Fibroblast of pulmonary artery (primary cell): Measurements from ENCODE around the gene SULF2.

Experiments
- DNase-seq: peaks from one replicate; pipeline ENCODE4 v3.0.0-alpha.2; 2010; ENCODE audit warnings: low read depth
- H3K4me3 ChIP-seq: replicated peaks from 2 replicates; pipeline ENCODE4 v1.5.1; 2011; ENCODE audit warnings: low read depth, mild to moderate bottlenecking, control low read depth, low read length, moderate library complexity
- CTCF ChIP-seq: IDR thresholded peaks from 2 replicates; pipeline ENCODE4 v1.5.1; 2011; ENCODE audit warnings: mild to moderate bottlenecking, control low read depth, low read length, inconsistent platforms; ENCODE audit errors: missing control alignments

Gene SULF2

GRCh38 chr20:47802226-47802920, 17.1 kb upstream of the SULF2 start:
- no peak for TF ChIP-seq CTCF
- no peak for DNase-seq
- H3K4me3 ChIP-seq = no peak overlapping the region

- H3K4me3 ChIP-seq = no peak overlapping the region
- no peak for TF ChIP-seq CTCF
- DNase-seq = no peak
Observed at GRCh38 chr20:47801759-47802158, 16.5 kb upstream of the SULF2 start.

GRCh38 chr20:47801079-47801478, 15.8 kb upstream of the SULF2 start:
- no peak for DNase-seq
- no peak overlapping the region for H3K4me3 ChIP-seq
- TF ChIP-seq CTCF = no peak

- no peak for DNase-seq
- H3K4me3 ChIP-seq = no peak overlapping the region
- no peak for TF ChIP-seq CTCF
Observed at GRCh38 chr20:47800623-47801022, 15.3 kb upstream of the SULF2 start.

GRCh38 chr20:47799116-47799715, 13.9 kb upstream of the SULF2 start:
- no peak for TF ChIP-seq CTCF
- H3K4me3 ChIP-seq = no peak overlapping the region
- DNase-seq = peak; percentile 59

GRCh38 chr20:47796971-47797370, 11.7 kb upstream of the SULF2 start:
- TF ChIP-seq CTCF = no peak
- DNase-seq = no peak
- H3K4me3 ChIP-seq = no peak overlapping the region
